ENCODE results near the gene S100A14.
A peak's percentile ranks its signal among the peaks of the same experiment; 100 is the strongest.

Gene S100A14

GRCh38 chr1:153631047-153632022 lies 15.2 kb upstream of the S100A14 start:
- no peak for TF ChIP-seq SPI1 (IDR thresholded peaks at IDR 0.05; ENCODE audit: low read depth, low read length)
- no peak for TF ChIP-seq PAX5 (IDR thresholded peaks at IDR 0.05; ENCODE audit: insufficient read depth, low read length, severe bottlenecking)
- TF ChIP-seq POLR2A (IDR thresholded peaks at IDR 0.05; ENCODE audit: low read depth, low read length) = no peak
- TF ChIP-seq POU2F2 (IDR thresholded peaks at IDR 0.05; ENCODE audit: low read depth, low read length) = no peak
- no peak for TF ChIP-seq TAF1 (IDR thresholded peaks at IDR 0.05; ENCODE audit: low read depth, low read length)
- no peak for TF ChIP-seq POLR2AphosphoS5 (IDR thresholded peaks at IDR 0.05; ENCODE audit: low read depth, low read length)
- no peak for DNase-seq (ENCODE audit: insufficient read length, low spot score)
- FAIRE-seq = no peak

- DNase-seq (ENCODE audit: insufficient read length, low spot score) (no peak), FAIRE-seq (no peak)
- TF ChIP-seq TAF1 (IDR thresholded peaks at IDR 0.05; ENCODE audit: low read depth, low read length) (no peak), POLR2A (IDR thresholded peaks at IDR 0.05; ENCODE audit: low read depth, low read length) (no peak), POLR2AphosphoS5 (IDR thresholded peaks at IDR 0.05; ENCODE audit: low read depth, low read length) (no peak), SPI1 (IDR thresholded peaks at IDR 0.05; ENCODE audit: low read depth, low read length) (no peak)
Measured at GRCh38 chr1:153630384-153630783, 14.3 kb upstream of the S100A14 start.

GRCh38 chr1:153629971-153630370 lies 13.8 kb upstream of the S100A14 start:
- no peak for FAIRE-seq
- no peak for DNase-seq (ENCODE audit: insufficient read length, low spot score)
- no peak for TF ChIP-seq PAX5 (IDR thresholded peaks at IDR 0.05; ENCODE audit: insufficient read depth, low read length, severe bottlenecking)
- TF ChIP-seq POLR2A (IDR thresholded peaks at IDR 0.05; ENCODE audit: low read depth, low read length) = no peak
- no peak for TF ChIP-seq TAF1 (IDR thresholded peaks at IDR 0.05; ENCODE audit: low read depth, low read length)

- FAIRE-seq (no peak), DNase-seq (ENCODE audit: insufficient read length, low spot score) (no peak)
- TF ChIP-seq PAX5 (IDR thresholded peaks at IDR 0.05; ENCODE audit: insufficient read depth, low read length, severe bottlenecking) (no peak), SPI1 (IDR thresholded peaks at IDR 0.05; ENCODE audit: low read depth, low read length) (no peak), POLR2AphosphoS5 (IDR thresholded peaks at IDR 0.05; ENCODE audit: low read depth, low read length) (no peak), TAF1 (IDR thresholded peaks at IDR 0.05; ENCODE audit: low read depth, low read length) (no peak)
Measured at GRCh38 chr1:153629343-153629665, 13.2 kb upstream of the S100A14 start.

GRCh38 chr1:153628638-153629342 lies 12.7 kb upstream of the S100A14 start:
- FAIRE-seq = no peak
- TF ChIP-seq POU2F2 (IDR thresholded peaks at IDR 0.05; ENCODE audit: low read depth, low read length) (no peak), POLR2AphosphoS5 (IDR thresholded peaks at IDR 0.05; ENCODE audit: low read depth, low read length) (no peak), SPI1 (IDR thresholded peaks at IDR 0.05; ENCODE audit: low read depth, low read length) (no peak), TAF1 (IDR thresholded peaks at IDR 0.05; ENCODE audit: low read depth, low read length) (no peak), POLR2A (IDR thresholded peaks at IDR 0.05; ENCODE audit: low read depth, low read length) (no peak), PAX5 (IDR thresholded peaks at IDR 0.05; ENCODE audit: insufficient read depth, low read length, severe bottlenecking) (no peak)
- DNase-seq (ENCODE audit: insufficient read length, low spot score) = no peak

- FAIRE-seq (no peak), DNase-seq (ENCODE audit: insufficient read length, low spot score) (no peak)
- TF ChIP-seq TAF1 (IDR thresholded peaks at IDR 0.05; ENCODE audit: low read depth, low read length) (no peak), POU2F2 (IDR thresholded peaks at IDR 0.05; ENCODE audit: low read depth, low read length) (no peak), POLR2A (IDR thresholded peaks at IDR 0.05; ENCODE audit: low read depth, low read length) (no peak), SPI1 (IDR thresholded peaks at IDR 0.05; ENCODE audit: low read depth, low read length) (no peak), PAX5 (IDR thresholded peaks at IDR 0.05; ENCODE audit: insufficient read depth, low read length, severe bottlenecking) (no peak), POLR2AphosphoS5 (IDR thresholded peaks at IDR 0.05; ENCODE audit: low read depth, low read length) (no peak)
Measured at GRCh38 chr1:153627715-153628626, 11.8 kb upstream of the S100A14 start, which contains the start of gene S100A1. Gene S100A1, plus strand, starts transcription at chr1:153628434. Its CDS starts 2,088 bp downstream, at chr1:153630522.

- DNase-seq (ENCODE audit: insufficient read length, low spot score) (peak; percentile 69), FAIRE-seq (no peak)
- TF ChIP-seq PAX5 (IDR thresholded peaks at IDR 0.05; ENCODE audit: insufficient read depth, low read length, severe bottlenecking) (no peak), POLR2A (IDR thresholded peaks at IDR 0.05; ENCODE audit: low read depth, low read length) (no peak), TAF1 (IDR thresholded peaks at IDR 0.05; ENCODE audit: low read depth, low read length) (no peak), POLR2AphosphoS5 (IDR thresholded peaks at IDR 0.05; ENCODE audit: low read depth, low read length) (no peak), SPI1 (IDR thresholded peaks at IDR 0.05; ENCODE audit: low read depth, low read length) (no peak), POU2F2 (IDR thresholded peaks at IDR 0.05; ENCODE audit: low read depth, low read length) (no peak)
Measured at GRCh38 chr1:153626904-153627714, 11.0 kb upstream of the S100A14 start, which contains the start of gene S100A13. Gene S100A13, minus strand, starts transcription at chr1:153627505. Its CDS starts 1,033 bp downstream, at chr1:153626472.

- TF ChIP-seq POLR2A (IDR thresholded peaks at IDR 0.05; ENCODE audit: low read depth, low read length) (no peak), SPI1 (IDR thresholded peaks at IDR 0.05; ENCODE audit: low read depth, low read length) (no peak), PAX5 (IDR thresholded peaks at IDR 0.05; ENCODE audit: insufficient read depth, low read length, severe bottlenecking) (no peak), TAF1 (IDR thresholded peaks at IDR 0.05; ENCODE audit: low read depth, low read length) (no peak), POU2F2 (IDR thresholded peaks at IDR 0.05; ENCODE audit: low read depth, low read length) (no peak), POLR2AphosphoS5 (IDR thresholded peaks at IDR 0.05; ENCODE audit: low read depth, low read length) (no peak)
- FAIRE-seq = no peak
- DNase-seq (ENCODE audit: insufficient read length, low spot score) = no peak
Measured at GRCh38 chr1:153626477-153626903, 10.4 kb upstream of the S100A14 start.

All from GM12891 (cell line).